ENCODE data around the gene PPP6R2.

Gene PPP6R2

DNA sequence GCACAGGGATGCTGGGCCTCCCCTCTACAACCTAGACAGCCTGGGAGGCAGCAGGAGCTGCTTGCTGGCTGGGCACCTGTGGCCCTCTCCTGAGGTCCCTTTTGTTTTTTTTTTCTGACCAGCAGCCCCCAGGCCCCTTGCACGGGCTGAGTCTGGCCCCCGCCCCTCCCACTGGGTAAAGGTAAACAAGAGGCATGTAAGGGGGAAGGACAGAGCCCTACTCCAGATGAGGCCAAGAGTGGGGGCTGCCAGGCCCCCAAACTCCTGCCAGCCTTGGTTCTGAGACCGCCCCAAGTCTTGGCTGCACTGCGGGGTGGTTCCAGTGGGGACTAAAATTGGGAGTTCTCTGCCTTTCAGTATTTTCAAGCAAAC, 44.9 kb upstream of the PPP6R2 start:
- FAIRE-seq (no peak), DNase-seq (ENCODE audit: insufficient read length, low spot score) (no peak)
- TF ChIP-seq, protein P1, sequence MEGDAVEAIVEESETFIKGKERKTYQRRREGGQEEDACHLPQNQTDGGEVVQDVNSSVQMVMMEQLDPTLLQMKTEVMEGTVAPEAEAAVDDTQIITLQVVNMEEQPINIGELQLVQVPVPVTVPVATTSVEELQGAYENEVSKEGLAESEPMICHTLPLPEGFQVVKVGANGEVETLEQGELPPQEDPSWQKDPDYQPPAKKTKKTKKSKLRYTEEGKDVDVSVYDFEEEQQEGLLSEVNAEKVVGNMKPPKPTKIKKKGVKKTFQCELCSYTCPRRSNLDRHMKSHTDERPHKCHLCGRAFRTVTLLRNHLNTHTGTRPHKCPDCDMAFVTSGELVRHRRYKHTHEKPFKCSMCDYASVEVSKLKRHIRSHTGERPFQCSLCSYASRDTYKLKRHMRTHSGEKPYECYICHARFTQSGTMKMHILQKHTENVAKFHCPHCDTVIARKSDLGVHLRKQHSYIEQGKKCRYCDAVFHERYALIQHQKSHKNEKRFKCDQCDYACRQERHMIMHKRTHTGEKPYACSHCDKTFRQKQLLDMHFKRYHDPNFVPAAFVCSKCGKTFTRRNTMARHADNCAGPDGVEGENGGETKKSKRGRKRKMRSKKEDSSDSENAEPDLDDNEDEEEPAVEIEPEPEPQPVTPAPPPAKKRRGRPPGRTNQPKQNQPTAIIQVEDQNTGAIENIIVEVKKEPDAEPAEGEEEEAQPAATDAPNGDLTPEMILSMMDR (IDR thresholded peaks at IDR 0.05; ENCODE audit: insufficient read depth, missing control alignments), result no peak

DNA sequence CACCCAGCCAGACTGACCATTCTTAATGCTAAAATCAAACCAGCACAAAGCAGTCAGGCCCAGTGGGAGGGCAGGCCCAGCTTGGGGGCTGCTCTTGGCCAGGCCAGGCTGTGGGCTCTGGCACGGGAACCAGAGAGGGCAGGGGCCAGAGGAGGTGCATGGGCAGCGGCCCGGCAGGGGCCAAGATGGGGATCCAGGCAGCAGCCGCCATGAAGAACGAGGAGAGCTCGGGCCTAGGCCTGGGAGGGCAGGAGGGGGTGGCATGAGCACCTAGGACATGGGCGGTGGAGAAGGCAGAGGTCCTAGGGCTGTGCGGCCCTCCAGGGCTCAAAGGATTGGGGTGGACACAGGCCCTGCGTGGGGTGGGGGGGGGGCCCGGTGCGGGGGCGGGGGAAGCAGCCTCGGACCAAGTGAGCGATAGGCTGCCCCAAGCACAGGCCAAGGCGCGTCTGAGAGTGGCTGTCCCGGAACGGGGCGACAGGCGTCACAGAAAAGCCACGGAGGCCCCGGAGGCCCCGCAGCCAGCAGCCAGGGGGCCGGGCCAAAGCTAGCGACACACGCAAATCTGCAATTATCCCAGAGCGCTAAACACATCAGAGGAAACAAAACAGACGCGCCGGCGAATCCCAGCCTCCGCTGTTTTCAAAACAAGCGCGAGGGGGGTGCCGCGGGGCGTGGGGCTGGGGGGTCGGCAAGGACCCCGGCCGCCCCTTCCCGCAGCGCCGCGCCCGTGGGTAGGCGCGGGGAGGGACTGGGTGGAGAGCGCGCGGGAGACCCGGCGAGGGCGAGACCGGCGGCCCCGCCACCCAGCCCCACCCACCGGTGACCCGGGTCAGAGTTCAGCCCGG, 44.0 kb upstream of the PPP6R2 start:
- TF ChIP-seq, protein P1 (IDR thresholded peaks at IDR 0.05; ENCODE audit: insufficient read depth, missing control alignments), result no peak
- FAIRE-seq (no peak), DNase-seq (ENCODE audit: insufficient read length, low spot score) (no peak)

DNA sequence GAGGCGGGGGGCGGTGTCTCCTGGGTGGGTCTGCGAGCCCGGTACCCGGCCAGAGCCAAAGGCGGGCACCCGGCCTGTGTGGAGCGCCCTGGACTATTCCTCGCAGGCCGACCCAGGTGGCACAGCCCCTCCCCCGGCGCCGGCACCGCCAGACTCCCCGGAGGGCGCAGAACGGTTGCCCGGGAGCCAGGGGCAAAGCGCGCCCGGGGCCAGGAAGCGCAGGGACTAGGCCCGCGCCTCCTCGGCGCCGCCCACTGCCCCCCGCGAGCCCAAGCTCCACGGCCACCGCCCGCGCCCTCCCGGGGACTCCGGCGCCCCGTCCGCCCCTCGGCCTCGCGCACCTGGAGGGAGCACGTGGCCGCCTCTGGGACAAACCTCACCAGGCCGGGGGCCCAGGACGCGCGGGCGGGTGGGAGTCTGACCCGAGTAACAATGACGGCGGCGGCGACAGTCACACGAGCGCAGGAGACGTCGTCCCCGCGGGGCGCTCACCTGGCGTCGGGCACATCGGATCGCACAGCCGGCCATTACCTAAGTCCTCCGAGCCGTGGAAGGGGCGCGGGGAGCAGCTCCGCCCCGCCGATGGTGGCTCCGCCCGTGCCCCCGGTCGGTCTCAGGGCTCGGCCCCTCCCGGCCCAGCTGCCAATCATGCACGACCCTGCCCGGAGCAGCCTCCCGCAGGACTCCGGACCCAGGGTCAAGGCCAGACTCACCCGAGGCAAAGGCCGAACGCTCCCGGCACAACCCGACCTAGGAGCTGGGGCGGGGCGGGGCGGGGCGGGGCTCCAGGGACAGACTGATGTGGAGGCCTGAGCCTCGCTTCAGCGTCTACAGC, 43.1 kb upstream of the PPP6R2 start:
- TF ChIP-seq, protein P1 (IDR thresholded peaks at IDR 0.05; ENCODE audit: insufficient read depth, missing control alignments), result no peak
- DNase-seq (ENCODE audit: insufficient read length, low spot score), result no peak
- no peak for FAIRE-seq

DNA sequence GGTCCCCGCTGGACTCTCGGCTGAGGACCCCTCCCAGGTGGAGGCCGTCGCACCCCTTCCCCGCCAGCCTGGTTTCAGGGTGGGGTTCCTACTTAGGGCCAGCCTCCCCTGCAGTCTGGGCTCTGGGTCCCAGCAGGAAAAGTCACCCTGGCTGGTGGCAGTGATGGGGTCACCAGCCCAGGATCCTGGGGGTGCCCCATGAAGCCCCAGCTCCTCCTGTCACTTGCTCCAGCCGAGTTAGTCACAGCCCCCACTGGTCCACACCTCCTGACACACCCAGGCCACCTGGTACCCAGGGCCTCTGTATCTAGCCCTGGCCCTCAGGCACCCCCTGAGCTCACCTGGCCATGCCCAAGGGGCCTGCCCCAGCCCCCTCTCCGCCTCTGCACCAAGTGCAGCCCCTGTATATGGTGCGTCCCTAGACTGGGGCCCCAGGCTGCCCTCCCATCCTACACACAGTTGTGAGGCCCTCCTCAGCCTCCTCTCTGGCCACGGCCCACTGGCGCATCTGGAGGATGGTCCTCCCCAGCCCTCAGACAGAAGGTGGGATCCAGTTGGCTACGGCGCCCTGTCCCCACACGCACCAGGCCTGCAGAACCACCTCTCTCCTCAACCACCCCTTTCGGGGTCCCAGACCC, 42.4 kb upstream of the PPP6R2 start:
- DNase-seq (ENCODE audit: insufficient read length, low spot score) (no peak), FAIRE-seq (no peak)
- TF ChIP-seq, protein P1 (IDR thresholded peaks at IDR 0.05; ENCODE audit: insufficient read depth, missing control alignments), result no peak

DNA sequence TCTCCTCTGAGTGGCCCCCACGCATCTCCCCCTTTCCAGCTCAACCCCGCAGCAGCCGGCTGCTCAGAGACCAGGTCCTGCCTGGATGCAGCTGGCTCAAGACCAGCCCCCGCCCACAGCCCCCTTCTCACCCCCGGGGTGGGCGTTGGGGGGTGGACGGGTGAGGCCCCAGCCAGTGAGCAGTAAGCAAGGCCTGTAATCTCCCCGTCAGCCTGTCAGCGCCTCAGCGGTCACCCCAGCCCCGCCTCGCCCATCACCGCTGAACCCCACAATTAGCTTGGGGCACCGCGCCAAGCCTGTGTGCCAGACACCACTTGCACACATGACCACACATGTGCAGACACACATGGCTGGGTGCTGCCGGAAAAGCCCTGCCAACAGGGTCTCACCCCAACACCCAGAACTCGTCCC, 41.5 kb upstream of the PPP6R2 start:
- DNase-seq (ENCODE audit: insufficient read length, low spot score), result no peak
- TF ChIP-seq, protein P1 (IDR thresholded peaks at IDR 0.05; ENCODE audit: insufficient read depth, missing control alignments), result no peak
- no peak for FAIRE-seq

DNA sequence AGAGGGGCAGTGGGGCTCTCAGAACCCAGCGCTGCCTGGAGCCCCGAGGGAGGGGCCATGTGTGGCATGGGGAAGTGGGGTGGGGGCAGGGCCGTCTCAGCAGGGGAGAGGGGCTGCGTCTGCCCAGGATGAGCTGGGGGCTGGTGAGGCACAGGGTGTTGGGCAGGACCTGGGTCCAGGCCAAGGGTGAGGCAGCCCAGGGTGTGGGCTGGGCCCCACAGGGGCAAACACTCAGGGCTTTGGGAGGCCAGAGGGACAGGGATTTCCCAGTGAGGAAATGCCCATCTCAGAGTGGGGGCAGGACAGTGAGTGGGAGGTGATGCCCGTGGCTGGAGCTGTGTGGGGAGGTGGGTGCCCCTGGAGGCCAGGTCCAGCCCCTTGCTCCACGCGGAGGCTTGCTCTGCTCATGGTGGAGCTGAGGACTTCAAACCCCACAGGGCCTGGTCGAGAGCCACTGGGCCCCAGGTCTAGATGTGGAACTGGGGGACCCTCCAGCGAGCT, 41.0 kb upstream of the PPP6R2 start:
- FAIRE-seq, result no peak
- DNase-seq (ENCODE audit: insufficient read length, low spot score), result no peak
- TF ChIP-seq, protein P1 (IDR thresholded peaks at IDR 0.05; ENCODE audit: insufficient read depth, missing control alignments), result no peak

All from D721Med (cell line).